Motor neuron (in vitro differentiated cells): Measurements from ENCODE around the gene TRIM15. TPM values are rescaled to one million over a fixed set of nuclear protein-coding genes. Genes with fewer than 3 reads are reported as not detected.
"Not testable (repeated sequence)": the region's sequence is repeated elsewhere in the genome, so short reads cannot be mapped to it uniquely, and the experiment has no call there.

Experiments used
- ATAC-seq, 8 experiments: fragments of 200-7000 bp; cut with Tn5 transposase; replicated peaks in 6 of 8; 2 replicates each; pipeline ENCODE4 v1.8.0; 2021; ENCODE audit warnings: mild to moderate bottlenecking in 8 of 8, moderate library complexity in 8 of 8
- H3K27ac ChIP-seq, 2 donors: fragments of 250-450 bp; sonication (Bioruptor Pico); 2 replicates each; pipeline ENCODE4 v1.9.0; 2021; ENCODE audit warnings: antibody characterized with exemption in 2 of 2, mild to moderate bottlenecking in 2 of 2, moderate library complexity in 1 of 2
- H3K4me1 ChIP-seq, 2 donors: fragments of 250-450 bp; sonication (Bioruptor Pico); replicated peaks in 1 of 2; 2 replicates each; pipeline ENCODE4 v1.6.1; 2021; ENCODE audit warnings: antibody characterized with exemption in 2 of 2, mild to moderate bottlenecking in 2 of 2, moderate library complexity in 1 of 2
- H3K4me3 ChIP-seq, 5 donors: fragments of 250-450 bp; sonication (Bioruptor Pico); 2 replicates each; pipeline ENCODE4 v1.9.0; 2021; ENCODE audit warnings: antibody characterized with exemption in 5 of 5, mild to moderate bottlenecking in 5 of 5, moderate library complexity in 4 of 5
- WGBS, 10 experiments: fragments of 450-650 bp; shearing (Covaris generic); methylation state at CpG; one replicate each; pipeline ENCODE4 v1.0.0; 2022; 5-methylcytosine and 5-hydroxymethylcytosine counted together
- in situ Hi-C, 9 experiments: fragments of 400-800 bp; cut with MboI; loops; one replicate each; pipeline ENCODE4 v1.15.0; 2021; ENCODE audit warnings: low sequenced_read_pairs in 9 of 9, low pct_unique_long_range_greater_than_20kb in 2 of 9; ENCODE audit not compliant: unreplicated experiment in 9 of 9
- total RNA-seq, 8 experiments: library from RNA; unstranded; fragments of 300-600 nt; gene quantifications; 2 replicates each; pipeline versions ENCODE4 v1.2.3 to v1.2.4, GENCODE V29; 2022

The TRIM15 gene
- total RNA-seq, 8 experiments from 2014 or later: 0.14 to 0.77 (median 0.25) TPM; not detected in 5

GRCh38 chr6:30131947-30132497, 31.3 kb upstream of the TRIM15 start:
- Histone ChIP-seq H3K4me1 (no peaks in the 10 kb centered on the region), H3K4me3 (no peak overlapping the region), H3K27ac (no peak overlapping the region)
- WGBS, 10 experiments: 48 to 100% (median 78%) methylated on average over 1 to 2 of the region's 2 CpGs; no CpG with 5 or more reads in 3 of the 10 experiments
- ATAC-seq: no peak
- in situ Hi-C loops: loop anchor here in 3 of 9 experiments (10.0 to 25.0 kb wide), 2 partner anchors 287 to 295 kb away; partner anchors contain the start of gene HLA-G (in 2 of the 3)

GRCh38 chr6:30135147-30135546, 28.2 kb upstream of the TRIM15 start:
- H3K4me3 ChIP-seq: no peak overlapping the region
- H3K4me1 ChIP-seq: no peaks in the 10 kb centered on the region
- ATAC-seq: no peak
- WGBS, 10 experiments: 20 to 100% (median 86%) methylated on average over 1 to 2 of the region's 2 CpGs; no CpG with 5 or more reads in 2 of the 10 experiments
- H3K27ac ChIP-seq: no peak overlapping the region
- in situ Hi-C loops: loop anchor here in 3 of 9 experiments (10.0 to 25.0 kb wide), 2 partner anchors 290 to 298 kb away; partner anchors contain the start of gene HLA-G (in 2 of the 3)

GRCh38 chr6:30135757-30136156, 27.6 kb upstream of the TRIM15 start, which contains the start of gene TRIM40:
TSS of gene TRIM40 (plus strand) at chr6:30136140. CDS start at chr6:30137037, 897 bp downstream.
- in situ Hi-C loops: loop anchor here in 3 of 9 experiments (10.0 to 25.0 kb wide), 2 partner anchors 291 to 298 kb away; partner anchors contain the start of gene HLA-G (in 2 of the 3)
- H3K4me1 ChIP-seq: no peaks in the 10 kb centered on the region
- WGBS, 10 experiments: 0 to 60% (median 53%) methylated on average over 1 to 4 of the region's 4 CpGs; no CpG with 5 or more reads in 3 of the 10 experiments

GRCh38 chr6:30136570-30137286, 26.6 kb upstream of the TRIM15 start:
- Histone ChIP-seq H3K27ac (no peak overlapping the region), H3K4me3 (no peak overlapping the region), H3K4me1 (no peaks in the 10 kb centered on the region)
- in situ Hi-C loops: loop anchor here in 3 of 9 experiments (10.0 to 25.0 kb wide), 2 partner anchors 292 to 299 kb away; partner anchors contain the start of gene HLA-G (in 2 of the 3)
- ATAC-seq: no peak
- 20 to 68% (median 57%) methylated on average over 1 to 8 of the region's 11 CpGs for WGBS, 10 experiments

More at GRCh38 chr6:30135757-30136156, 27.6 kb upstream of the TRIM15 start, which contains the start of gene TRIM40:
- Histone ChIP-seq H3K27ac (no peak within 1 kb of the TSS), H3K4me3 (no peak within 1 kb of the TSS)
- no peak for ATAC-seq

GRCh38 chr6:30140240-30140639, 23.1 kb upstream of the TRIM15 start:
- in situ Hi-C loops: loop anchor here in 2 of 9 experiments (25.0 kb wide), 1 partner anchor 303 kb away; the partner anchor contains the start of gene HLA-G (in 2 of the 2)
- ATAC-seq, H3K4me3 ChIP-seq: not testable (repeated sequence)

GRCh38 chr6:30142665-30143064, 20.7 kb upstream of the TRIM15 start:
- H3K4me1 ChIP-seq: no peaks in the 10 kb centered on the region
- no peak for ATAC-seq
- no peak overlapping the region for H3K4me3 ChIP-seq
- WGBS, 10 experiments: 26 to 80% (median 62%) methylated on average over 1 to 3 of the region's 3 CpGs
- no peak overlapping the region for H3K27ac ChIP-seq
- in situ Hi-C loops: loop anchor here in 2 of 9 experiments (25.0 kb wide), 1 partner anchor 305 kb away; the partner anchor contains the start of gene HLA-G (in 2 of the 2)

More at GRCh38 chr6:30140240-30140639, 23.1 kb upstream of the TRIM15 start:
- 13 to 80% (median 45%) methylated on average over 1 to 3 of the region's 8 CpGs; no CpG with 5 or more reads in 6 of the 10 experiments for WGBS, 10 experiments
- H3K27ac ChIP-seq, H3K4me1 ChIP-seq: not testable (repeated sequence)

GRCh38 chr6:30143780-30144179, 19.6 kb upstream of the TRIM15 start:
- in situ Hi-C loops: loop anchor here in 2 of 9 experiments (25.0 kb wide), 1 partner anchor 306 kb away; the partner anchor contains the start of gene HLA-G (in 2 of the 2)
- Histone ChIP-seq H3K4me1 (no peaks in the 10 kb centered on the region), H3K4me3 (no peak overlapping the region), H3K27ac (no peak overlapping the region)
- 0 to 86% (median 47%) methylated on average over 1 to 2 of the region's 2 CpGs; no CpG with 5 or more reads in 1 of the 10 experiments for WGBS, 10 experiments
- no peak for ATAC-seq

- Histone ChIP-seq H3K27ac (no peak overlapping the region), H3K4me3 (no peak overlapping the region), H3K4me1 (no peaks in the 10 kb centered on the region)
- WGBS, 10 experiments: 8 to 75% (median 60%) methylated on average over 2 to 6 of the region's 6 CpGs; no CpG with 5 or more reads in 1 of the 10 experiments
- ATAC-seq: no peak
- in situ Hi-C loops: loop anchor here in 2 of 9 experiments (25.0 kb wide), 1 partner anchor 308 kb away; the partner anchor contains the start of gene HLA-G (in 2 of the 2)
Observed at GRCh38 chr6:30144811-30145210, 18.5 kb upstream of the TRIM15 start.

- Histone ChIP-seq H3K4me1 (no peaks in the 10 kb centered on the region), H3K27ac (no peak overlapping the region), H3K4me3 (no peak overlapping the region)
- in situ Hi-C loops: loop anchor here in 2 of 9 experiments (25.0 kb wide), 1 partner anchor 309 kb away; the partner anchor contains the start of gene HLA-G (in 2 of the 2)
- ATAC-seq: no peak
- 0 to 43% (median 30%) methylated on average over 1 to 6 of the region's 7 CpGs; no CpG with 5 or more reads in 3 of the 10 experiments for WGBS, 10 experiments
Observed at GRCh38 chr6:30145818-30146217, 17.5 kb upstream of the TRIM15 start.

- WGBS, 10 experiments: 20 to 60% (median 60%) methylated on average over 1 to 3 of the region's 3 CpGs; no CpG with 5 or more reads in 7 of the 10 experiments
- in situ Hi-C loops: loop anchor here in 2 of 9 experiments (25.0 kb wide), 1 partner anchor 310 kb away; the partner anchor contains the start of gene HLA-G (in 2 of the 2)
Observed at GRCh38 chr6:30147096-30147495, 16.2 kb upstream of the TRIM15 start.

GRCh38 chr6:30149234-30149633, 14.1 kb upstream of the TRIM15 start:
- Histone ChIP-seq H3K4me3 (no peak overlapping the region), H3K27ac (no peak overlapping the region), H3K4me1 (no peaks in the 10 kb centered on the region)
- WGBS, 10 experiments: 25 to 100% (median 43%) methylated on average over 1 to 3 of the region's 3 CpGs; no CpG with 5 or more reads in 3 of the 10 experiments
- no peak for ATAC-seq
- in situ Hi-C loops: loop anchor here in 2 of 9 experiments (25.0 kb wide), 1 partner anchor 312 kb away; the partner anchor contains the start of gene HLA-G (in 2 of the 2)

More at GRCh38 chr6:30147096-30147495, 16.2 kb upstream of the TRIM15 start:
- Histone ChIP-seq H3K4me1 (no peaks in the 10 kb centered on the region), H3K27ac (no peak overlapping the region), H3K4me3 (no peak overlapping the region)
- no peak for ATAC-seq

- in situ Hi-C loops: loop anchor here in 2 of 9 experiments (25.0 kb wide), 1 partner anchor 313 kb away; the partner anchor contains the start of gene HLA-G (in 2 of the 2)
- Histone ChIP-seq H3K27ac (no peak overlapping the region), H3K4me1 (no peaks in the 10 kb centered on the region), H3K4me3 (no peak overlapping the region)
- no peak for ATAC-seq
- 0 to 85% (median 43%) methylated on average over 1 to 7 of the region's 7 CpGs; no CpG with 5 or more reads in 1 of the 10 experiments for WGBS, 10 experiments
Observed at GRCh38 chr6:30149858-30150550, 13.3 kb upstream of the TRIM15 start.
